HFFc6 (cell line): ENCODE measurements around the gene SLMAP. TPM values are rescaled to one million over a fixed set of nuclear protein-coding genes. Genes with fewer than 3 reads are reported as not detected.

Experiments used
- DNase-seq: peaks from one replicate; pipeline ENCODE4 v3.0.0-alpha.2; 2018
- H3K27ac Mint-ChIP-seq: 2 replicates; pipeline ENCODE4 v1.8.0; 2020; ENCODE audit warnings: mild to moderate bottlenecking, mixed read lengths
- H3K27me3 Mint-ChIP-seq: 2 replicates; pipeline ENCODE4 v1.8.0; 2021; ENCODE audit warnings: mild to moderate bottlenecking, moderate library complexity, mixed read lengths; ENCODE audit not compliant: insufficient read depth
- H3K36me3 Mint-ChIP-seq: 2 replicates; pipeline ENCODE4 v1.8.0; 2021; ENCODE audit warnings: low read depth, mixed read lengths
- H3K4me1 Mint-ChIP-seq: 2 replicates; pipeline ENCODE4 v1.8.0; 2020; ENCODE audit warnings: low read depth, mixed read lengths
- H3K4me3 Mint-ChIP-seq: 2 replicates; pipeline ENCODE4 v1.8.0; 2020; ENCODE audit warnings: mild to moderate bottlenecking, moderate library complexity, mixed read lengths
- H3K9me3 Mint-ChIP-seq: 2 replicates; pipeline ENCODE4 v1.8.0; 2020; ENCODE audit warnings: mild to moderate bottlenecking, mixed read lengths
- total RNA-seq, 6 experiments: library from RNA; stranded (reverse); fragmentation: NEBNext Ultra II Directional; extraction: Animal tissue kit (Norgen Biotek cat#: 25700); gene quantifications; 2 replicates in 1 of 6; 3 replicates in 5 of 6; pipeline ENCODE4 v1.2.3, GENCODE V29; 2021
- TF ChIP-seq, protein P1 (sequence below): fragments of 200-600 bp; sonication (generic); IDR thresholded peaks from 2 replicates; pipeline ENCODE4 v1.5.0; 2021; ENCODE audit warnings: antibody characterized with exemption, mild to moderate bottlenecking

SLMAP gene
- total RNA-seq, 6 experiments from 2014 or later, result 51.1 to 54.8 (median 52.3) TPM

DNA sequence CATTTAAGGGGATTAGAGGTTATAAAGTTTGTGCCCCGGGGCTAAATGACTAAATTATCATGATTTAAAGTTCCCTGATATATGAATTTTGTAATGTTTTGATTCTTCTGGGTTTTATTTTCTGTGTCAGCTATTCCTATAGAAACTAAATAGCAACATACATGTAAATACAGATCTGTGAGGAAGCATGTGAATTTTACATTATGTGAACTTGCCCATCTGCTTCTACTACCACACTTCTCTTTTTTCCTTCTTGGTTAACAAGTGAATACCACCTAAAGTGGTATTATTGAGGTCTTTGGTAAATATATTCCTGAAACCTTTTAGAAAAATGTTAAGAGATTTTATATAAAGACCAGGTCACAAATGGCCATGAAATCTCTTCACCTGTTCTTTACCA lies 29.3 kb downstream of the SLMAP start:
- Mint-ChIP-seq H3K4me3 (no peak overlapping the region), H3K4me1 (peaks cover 10% of the 10 kb centered on the region), H3K27ac (no peak overlapping the region), H3K9me3 (no peaks in the 10 kb centered on the region), H3K36me3 (peaks cover 8% of the 10 kb centered on the region; the same call in 1 of the 2 replicates), H3K27me3 (no peaks in the 10 kb centered on the region; the same call in 1 of the 2 replicates)
- TF ChIP-seq, protein P1, sequence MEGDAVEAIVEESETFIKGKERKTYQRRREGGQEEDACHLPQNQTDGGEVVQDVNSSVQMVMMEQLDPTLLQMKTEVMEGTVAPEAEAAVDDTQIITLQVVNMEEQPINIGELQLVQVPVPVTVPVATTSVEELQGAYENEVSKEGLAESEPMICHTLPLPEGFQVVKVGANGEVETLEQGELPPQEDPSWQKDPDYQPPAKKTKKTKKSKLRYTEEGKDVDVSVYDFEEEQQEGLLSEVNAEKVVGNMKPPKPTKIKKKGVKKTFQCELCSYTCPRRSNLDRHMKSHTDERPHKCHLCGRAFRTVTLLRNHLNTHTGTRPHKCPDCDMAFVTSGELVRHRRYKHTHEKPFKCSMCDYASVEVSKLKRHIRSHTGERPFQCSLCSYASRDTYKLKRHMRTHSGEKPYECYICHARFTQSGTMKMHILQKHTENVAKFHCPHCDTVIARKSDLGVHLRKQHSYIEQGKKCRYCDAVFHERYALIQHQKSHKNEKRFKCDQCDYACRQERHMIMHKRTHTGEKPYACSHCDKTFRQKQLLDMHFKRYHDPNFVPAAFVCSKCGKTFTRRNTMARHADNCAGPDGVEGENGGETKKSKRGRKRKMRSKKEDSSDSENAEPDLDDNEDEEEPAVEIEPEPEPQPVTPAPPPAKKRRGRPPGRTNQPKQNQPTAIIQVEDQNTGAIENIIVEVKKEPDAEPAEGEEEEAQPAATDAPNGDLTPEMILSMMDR, result no peak
- no peak for DNase-seq

DNA sequence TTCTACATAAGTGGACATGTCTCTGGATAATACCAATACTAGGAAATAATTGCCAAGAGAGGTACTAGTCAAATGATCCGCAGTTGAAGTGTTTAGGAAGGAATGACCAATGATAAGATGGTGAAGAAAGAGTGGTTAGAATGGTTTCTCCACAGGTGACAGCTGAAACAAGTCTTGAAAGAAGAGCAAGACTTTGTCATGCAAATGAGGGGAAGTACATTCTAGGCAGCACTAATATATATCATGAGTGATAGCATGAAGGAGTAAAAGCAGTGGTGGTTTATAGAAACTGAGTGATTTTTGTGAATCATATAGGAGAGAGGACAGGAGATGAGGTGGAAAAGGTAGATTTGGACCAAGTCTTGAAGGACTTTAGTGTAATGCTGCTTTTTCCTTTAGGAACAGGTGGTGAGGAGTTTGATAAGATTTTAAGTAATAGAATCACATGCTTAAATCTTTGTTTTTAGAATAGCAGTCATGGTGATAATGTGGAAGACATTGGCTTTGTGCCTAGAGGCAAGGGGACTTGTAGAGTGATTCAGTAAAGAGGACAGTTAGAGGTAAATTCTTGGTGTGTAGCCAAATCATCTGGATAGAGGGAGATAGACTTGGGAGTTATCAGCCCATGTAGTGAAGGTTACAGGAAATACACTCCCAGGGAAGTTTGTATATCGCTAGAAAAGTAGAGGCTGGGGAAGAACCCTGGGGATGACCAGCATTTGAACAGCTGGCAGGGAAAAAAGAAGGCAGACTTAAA lies 31.9 kb downstream of the SLMAP start:
- H3K27ac Mint-ChIP-seq, result no peak overlapping the region
- no peak overlapping the region for H3K4me3 Mint-ChIP-seq
- TF ChIP-seq, protein P1, result no peak
- no peaks in the 10 kb centered on the region for H3K9me3 Mint-ChIP-seq
- H3K36me3 Mint-ChIP-seq, result peaks cover 5% of the 10 kb centered on the region; the same call in 1 of the 2 replicates
- H3K4me1 Mint-ChIP-seq, result peaks cover 7% of the 10 kb centered on the region
- H3K27me3 Mint-ChIP-seq, result no peaks in the 10 kb centered on the region
- DNase-seq, result no peak

DNA sequence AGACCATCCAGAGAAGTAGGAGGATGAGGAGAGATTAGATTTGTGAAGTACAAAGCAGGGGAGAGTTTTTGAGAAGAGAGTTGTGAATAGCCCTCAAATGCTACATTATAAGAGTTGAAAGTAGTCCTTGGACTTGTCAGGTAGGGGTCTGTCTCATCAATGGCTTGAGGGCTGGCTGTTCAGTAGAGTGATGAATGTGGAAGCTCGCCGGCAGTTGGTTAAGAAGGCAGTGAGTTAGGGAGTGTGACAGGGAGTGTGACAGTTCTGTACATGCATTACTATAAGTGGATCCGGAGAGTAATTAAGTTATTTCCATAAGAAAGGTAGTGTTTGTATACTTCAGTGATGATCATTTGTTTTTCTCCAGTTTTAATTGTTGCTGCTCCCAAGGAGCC lies 32.5 kb downstream of the SLMAP start:
- DNase-seq, result no peak
- Mint-ChIP-seq H3K36me3 (no peaks in the 10 kb centered on the region), H3K4me3 (no peak overlapping the region), H3K4me1 (peaks cover 7% of the 10 kb centered on the region), H3K27me3 (no peaks in the 10 kb centered on the region), H3K9me3 (no peaks in the 10 kb centered on the region), H3K27ac (no peak overlapping the region)
- TF ChIP-seq, protein P1, result no peak

DNA sequence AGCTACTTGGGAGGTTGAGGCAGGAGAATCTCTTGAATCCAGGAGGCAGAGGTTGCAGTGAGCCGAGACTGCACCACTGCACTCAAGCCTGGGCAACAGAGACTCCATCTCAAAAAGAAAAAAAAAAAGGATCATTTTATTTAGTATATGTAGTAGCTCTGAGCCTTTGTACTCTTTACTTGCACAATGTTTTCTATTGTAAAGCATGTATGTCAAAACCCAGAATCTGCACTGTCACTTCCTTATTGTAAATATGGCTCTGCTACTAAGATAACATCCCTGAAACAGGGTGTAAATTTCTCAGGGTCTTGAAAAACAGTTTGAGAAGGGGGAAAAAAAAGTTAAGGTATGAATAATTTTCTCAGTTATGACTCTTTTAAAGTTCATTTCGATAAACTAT lies 35.1 kb downstream of the SLMAP start:
- H3K27ac Mint-ChIP-seq, result no peak overlapping the region
- DNase-seq, result no peak
- no peaks in the 10 kb centered on the region for H3K9me3 Mint-ChIP-seq

DNA sequence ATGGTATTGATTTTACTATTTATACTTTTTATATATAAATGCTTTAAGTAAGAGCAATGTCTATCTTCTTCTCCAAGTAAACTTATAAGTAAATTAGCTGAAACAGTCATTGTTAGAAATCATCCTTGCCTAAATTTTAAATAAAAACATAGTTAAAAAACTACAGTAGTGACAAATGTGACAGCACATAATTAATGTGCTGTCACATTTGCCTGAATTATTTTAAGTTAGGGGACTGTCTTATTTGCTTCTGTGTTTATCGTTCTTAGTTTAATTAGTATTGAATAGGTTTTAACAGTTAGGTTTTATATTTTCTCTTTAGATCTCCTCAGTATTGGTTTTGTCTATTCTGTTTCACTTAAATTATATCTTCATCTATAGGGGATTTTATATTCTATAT lies 36.1 kb downstream of the SLMAP start:
- TF ChIP-seq, protein P1, result no peak
- Mint-ChIP-seq H3K27me3 (no peaks in the 10 kb centered on the region), H3K4me3 (no peak overlapping the region), H3K27ac (no peak overlapping the region), H3K36me3 (no peaks in the 10 kb centered on the region), H3K9me3 (no peaks in the 10 kb centered on the region), H3K4me1 (peaks cover 35% of the 10 kb centered on the region)
- no peak for DNase-seq

More for the DNA sequence above, 35.1 kb downstream of the SLMAP start:
- no peaks in the 10 kb centered on the region for H3K36me3 Mint-ChIP-seq
- no peaks in the 10 kb centered on the region for H3K27me3 Mint-ChIP-seq
- TF ChIP-seq, protein P1, result no peak
- peaks cover 28% of the 10 kb centered on the region for H3K4me1 Mint-ChIP-seq
- H3K4me3 Mint-ChIP-seq, result no peak overlapping the region
